GM21619 (cell line): ENCODE results near the gene MAPT.

ENCODE experiments used
- ATAC-seq: cut with Tn5 transposase; IDR thresholded peaks from one replicate; pipeline ENCODE4 v1.9.1; 2021; ENCODE audit not compliant: unreplicated experiment

MAPT gene

GRCh38 chr17:46026166-46027047, 132.1 kb downstream of the MAPT start:
- no peak for ATAC-seq

GRCh38 chr17:46027048-46027975, 133.0 kb downstream of the MAPT start:
- ATAC-seq, result no peak

GRCh38 chr17:46027976-46028325, 133.6 kb downstream of the MAPT start:
- no peak for ATAC-seq

GRCh38 chr17:46028374-46028773, 134.0 kb downstream of the MAPT start:
- ATAC-seq, result no peak

GRCh38 chr17:46028981-46029565, 134.7 kb downstream of the MAPT start:
- ATAC-seq, result no peak

GRCh38 chr17:46029627-46030026, 135.3 kb downstream of the MAPT start:
- no peak for ATAC-seq

- ATAC-seq, result no peak
These were observed 136.4 kb downstream of the MAPT start for GRCh38 chr17:46030752-46031151.

- no peak for ATAC-seq
These were observed 137.1 kb downstream of the MAPT start for GRCh38 chr17:46031440-46031839.

GRCh38 chr17:46031920-46032319, 137.6 kb downstream of the MAPT start:
- no peak for ATAC-seq

- no peak for ATAC-seq
These were observed 138.6 kb downstream of the MAPT start for GRCh38 chr17:46032909-46033308.

GRCh38 chr17:46033392-46033791, 139.0 kb downstream of the MAPT start:
- ATAC-seq, result no peak

- peak; percentile 67 for ATAC-seq
These were observed 140.9 kb downstream of the MAPT start for GRCh38 chr17:46035112-46035818.

GRCh38 chr17:46036491-46036890, 142.1 kb downstream of the MAPT start:
- no peak for ATAC-seq

GRCh38 chr17:46037722-46038255, 143.4 kb downstream of the MAPT start:
- no peak for ATAC-seq

GRCh38 chr17:46038414-46038813, 144.1 kb downstream of the MAPT start:
- ATAC-seq, result no peak

GRCh38 chr17:46038937-46039336, 144.6 kb downstream of the MAPT start:
- no peak for ATAC-seq

GRCh38 chr17:46039592-46040186, 145.3 kb downstream of the MAPT start:
- no peak for ATAC-seq

GRCh38 chr17:46042246-46042645, 147.9 kb downstream of the MAPT start:
- ATAC-seq, result no peak

GRCh38 chr17:46042925-46043324, 148.6 kb downstream of the MAPT start:
- no peak for ATAC-seq

GRCh38 chr17:46043606-46044005, 149.3 kb downstream of the MAPT start:
- ATAC-seq, result no peak
